A673 (cell line): ENCODE measurements around the gene JMJD6. TPM values are rescaled to one million over a fixed set of nuclear protein-coding genes. Genes with fewer than 3 reads are reported as not detected.
A peak's percentile ranks its signal among the peaks of the same experiment; 100 is the strongest.

Experiments
- BruUV-seq: library from RNA; stranded (reverse); fragments of 400-500 nt; replicated peaks from 2 replicates; lab custom pipeline; 2021; lab: Mats Ljungman, UMichigan
- CTCF ChIA-PET: fragments of 300-600 bp; sonication (Branson Sonifier 250); formaldehyde crosslinking; loops from one replicate; lab custom pipeline; 2022; ENCODE audit warnings: antibody characterized with exemption; lab: Charles Lee
- POLR2A ChIA-PET: fragments of 300-600 bp; sonication (Branson Sonifier 250); formaldehyde crosslinking; loops from one replicate; lab custom pipeline; 2022; ENCODE audit warnings: antibody characterized with exemption; ENCODE audit not compliant: low non-redundant PET; lab: Charles Lee
- DNase-seq: peaks from one replicate; pipeline ENCODE4 v3.0.0-alpha.2; 2015; ENCODE audit warnings: low spot score
- H3K27ac ChIP-seq: fragments of 200-600 bp; sonication (generic); 2 replicates; pipeline ENCODE4 v1.5.1; 2016; ENCODE audit warnings: mixed run types, low read depth, mild to moderate bottlenecking, mixed read lengths, antibody characterized with exemption, low read length; ENCODE audit not compliant: poor library complexity, severe bottlenecking
- H3K27me3 ChIP-seq: fragments of 200-600 bp; sonication (generic); replicated peaks from 2 replicates; pipeline ENCODE4 v1.6.1; 2017; ENCODE audit warnings: mixed run types, low read depth, mild to moderate bottlenecking, mixed read lengths, antibody characterized with exemption, low read length; ENCODE audit not compliant: insufficient read depth, poor library complexity
- H3K36me3 ChIP-seq: fragments of 200-600 bp; sonication (generic); 2 replicates; pipeline ENCODE4 v1.6.1; 2016; ENCODE audit warnings: mixed run types, mild to moderate bottlenecking, mixed read lengths, antibody characterized with exemption, low read length; ENCODE audit not compliant: insufficient read depth, poor library complexity, severe bottlenecking
- H3K4me1 ChIP-seq: fragments of 200-600 bp; sonication (generic); 2 replicates; pipeline ENCODE4 v1.6.1; 2017; ENCODE audit warnings: mixed run types, mild to moderate bottlenecking, mixed read lengths, antibody characterized with exemption, low read length; ENCODE audit not compliant: insufficient read depth, poor library complexity, severe bottlenecking
- H3K4me3 ChIP-seq: fragments of 200-600 bp; sonication (generic); 2 replicates; pipeline ENCODE4 v1.5.1; 2016; ENCODE audit warnings: low read depth, mixed run types, mild to moderate bottlenecking, mixed read lengths, low read length; ENCODE audit not compliant: poor library complexity, severe bottlenecking
- H3K9me3 ChIP-seq: fragments of 200-600 bp; sonication (generic); 2 replicates; pipeline ENCODE4 v1.6.1; 2016; ENCODE audit warnings: mixed run types, low read depth, mild to moderate bottlenecking, mixed read lengths, antibody characterized with exemption, low read length; ENCODE audit not compliant: poor library complexity, severe bottlenecking
- EZH2 ChIP-seq: fragments of 200-600 bp; sonication (generic); IDR thresholded peaks from 2 replicates; pipeline ENCODE4 v1.6.1; 2017; ENCODE audit warnings: borderline replicate concordance, low read depth, mild to moderate bottlenecking, mixed read lengths, antibody characterized with exemption, low read length; ENCODE audit not compliant: poor library complexity, severe bottlenecking
- intact Hi-C: fragments of 100-400 bp; cut with micrococcal nuclease; formaldehyde crosslinking; loops from one replicate; pipeline ENCODE4 v1.10.0; 2022; ENCODE audit not compliant: unreplicated experiment
- total RNA-seq: library from RNA; stranded (reverse); gene quantifications from 2 replicates; pipeline ENCODE4 v1.2.3, GENCODE V29; 2021
- TF ChIP-seq, protein P1 (sequence below): fragments of 300-800, 200-600 bp; sonication (generic); conservative IDR thresholded peaks from 2 replicates; pipeline ENCODE4 v1.5.1; 2017; ENCODE audit warnings: low read depth, mild to moderate bottlenecking, antibody characterized with exemption, low read length, moderate library complexity, mixed read lengths

The JMJD6 gene
- total RNA-seq, 1 experiment from 2014 or later: 77.6 TPM

DNA sequence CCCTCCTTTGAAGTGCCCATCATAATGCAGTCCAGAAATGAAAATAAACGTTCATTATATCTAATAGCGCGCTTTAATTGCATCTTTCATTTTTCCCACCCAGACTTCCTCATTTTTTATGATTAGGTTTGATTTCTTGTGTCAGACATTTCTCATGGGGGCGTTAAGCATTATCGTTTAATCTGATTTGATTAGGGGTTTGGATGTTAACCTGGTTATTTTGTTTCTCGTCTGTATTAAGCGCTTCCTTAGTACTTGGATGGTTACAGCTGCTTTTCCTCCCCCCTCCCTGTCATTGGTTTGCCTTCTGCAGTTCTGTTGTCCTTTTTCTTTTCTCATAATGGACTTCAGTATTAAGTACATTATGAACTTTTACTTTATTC lies 12.1 kb upstream of the JMJD6 start:
- peak overlapping the region; percentile 77 for H3K4me3 ChIP-seq
- ChIA-PET CTCF (no interaction called here), POLR2A (no interaction called here)
- H3K27me3 ChIP-seq: no peaks in the 10 kb centered on the region
- H3K36me3 ChIP-seq: peaks cover 29% of the 10 kb centered on the region
- H3K4me1 ChIP-seq: peaks cover 15% of the 10 kb centered on the region
- intact Hi-C loops: loop anchor here (2.0 kb wide), 1 partner anchor 52 kb away; no protein-coding TSS in a partner anchor
- peak overlapping the region; percentile 100 for H3K27ac ChIP-seq
- DNase-seq: no peak
- H3K9me3 ChIP-seq: no peaks in the 10 kb centered on the region
- TF ChIP-seq EZH2: no peak
- TF ChIP-seq, protein P1, sequence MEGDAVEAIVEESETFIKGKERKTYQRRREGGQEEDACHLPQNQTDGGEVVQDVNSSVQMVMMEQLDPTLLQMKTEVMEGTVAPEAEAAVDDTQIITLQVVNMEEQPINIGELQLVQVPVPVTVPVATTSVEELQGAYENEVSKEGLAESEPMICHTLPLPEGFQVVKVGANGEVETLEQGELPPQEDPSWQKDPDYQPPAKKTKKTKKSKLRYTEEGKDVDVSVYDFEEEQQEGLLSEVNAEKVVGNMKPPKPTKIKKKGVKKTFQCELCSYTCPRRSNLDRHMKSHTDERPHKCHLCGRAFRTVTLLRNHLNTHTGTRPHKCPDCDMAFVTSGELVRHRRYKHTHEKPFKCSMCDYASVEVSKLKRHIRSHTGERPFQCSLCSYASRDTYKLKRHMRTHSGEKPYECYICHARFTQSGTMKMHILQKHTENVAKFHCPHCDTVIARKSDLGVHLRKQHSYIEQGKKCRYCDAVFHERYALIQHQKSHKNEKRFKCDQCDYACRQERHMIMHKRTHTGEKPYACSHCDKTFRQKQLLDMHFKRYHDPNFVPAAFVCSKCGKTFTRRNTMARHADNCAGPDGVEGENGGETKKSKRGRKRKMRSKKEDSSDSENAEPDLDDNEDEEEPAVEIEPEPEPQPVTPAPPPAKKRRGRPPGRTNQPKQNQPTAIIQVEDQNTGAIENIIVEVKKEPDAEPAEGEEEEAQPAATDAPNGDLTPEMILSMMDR: no peak
- TSS peak; percentile 59 for BruUV-seq

DNA sequence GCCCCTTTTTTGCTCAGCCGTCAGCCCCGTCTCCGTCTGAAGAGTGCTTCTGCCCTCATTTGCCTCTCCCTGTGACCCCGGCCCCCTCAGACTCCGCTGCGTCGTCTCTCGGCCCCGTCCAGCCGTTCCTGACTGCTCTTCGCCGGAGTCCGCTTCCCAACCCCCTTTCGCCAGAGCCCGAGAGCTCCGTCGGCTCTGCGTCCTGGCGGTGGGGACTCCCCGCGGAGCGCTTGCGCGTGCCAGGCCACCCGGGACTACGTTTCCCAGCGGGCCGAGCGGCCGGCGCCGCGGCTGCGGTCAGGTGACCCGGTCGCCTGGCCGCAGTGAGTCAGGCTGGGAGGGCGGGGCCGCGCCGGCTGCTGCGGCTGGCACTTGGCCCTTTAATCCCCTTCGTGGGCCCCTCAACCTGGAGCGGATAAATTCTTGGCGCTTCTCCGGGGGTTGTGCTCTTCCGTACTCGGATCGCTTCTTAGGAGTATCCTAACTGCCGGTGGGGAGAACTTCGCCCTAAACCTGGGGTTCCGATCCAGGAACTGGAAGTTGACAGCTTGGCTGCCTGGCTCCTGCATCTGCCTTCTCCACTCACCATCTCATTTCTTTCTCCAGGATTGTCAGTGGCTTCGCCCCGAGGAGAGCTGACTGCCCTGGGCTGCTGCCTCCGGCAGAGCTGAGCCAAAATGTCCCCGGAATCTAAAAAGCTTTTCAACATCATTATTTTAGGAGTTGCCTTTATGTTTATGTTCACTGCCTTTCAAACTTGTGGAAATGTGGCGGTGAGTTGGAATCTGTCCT lies 11.5 kb upstream of the JMJD6 start, which contains the start of gene MFSD11:
MFSD11 (plus strand) TSS at position 444 of the 792 bp plus-strand sequence; CDS start at position 678, 234 bp downstream.
- TF ChIP-seq, protein P1: no peak
- no peak for TF ChIP-seq EZH2
- peak within 1 kb of the TSS; percentile 77 for H3K4me3 ChIP-seq
- peaks cover 20% of the 10 kb centered on the region for H3K4me1 ChIP-seq
- BruUV-seq: no TSS peak
- peak within 1 kb of the TSS; percentile 100 for H3K27ac ChIP-seq
- CTCF ChIA-PET: no interaction called here
- peak; percentile 94 for DNase-seq
- intact Hi-C loops: loop anchor here (2.0 kb wide), 1 partner anchor 53 kb away; no protein-coding TSS in a partner anchor
- peaks cover 35% of the 10 kb centered on the region for H3K36me3 ChIP-seq
- no peaks in the 10 kb centered on the region for H3K27me3 ChIP-seq
- H3K9me3 ChIP-seq: no peaks in the 10 kb centered on the region
- POLR2A ChIA-PET: interaction anchor here (0.7 kb wide), 1 partner anchor 1379 kb away, joined by 3 read pairs; no protein-coding TSS in a partner anchor

DNA sequence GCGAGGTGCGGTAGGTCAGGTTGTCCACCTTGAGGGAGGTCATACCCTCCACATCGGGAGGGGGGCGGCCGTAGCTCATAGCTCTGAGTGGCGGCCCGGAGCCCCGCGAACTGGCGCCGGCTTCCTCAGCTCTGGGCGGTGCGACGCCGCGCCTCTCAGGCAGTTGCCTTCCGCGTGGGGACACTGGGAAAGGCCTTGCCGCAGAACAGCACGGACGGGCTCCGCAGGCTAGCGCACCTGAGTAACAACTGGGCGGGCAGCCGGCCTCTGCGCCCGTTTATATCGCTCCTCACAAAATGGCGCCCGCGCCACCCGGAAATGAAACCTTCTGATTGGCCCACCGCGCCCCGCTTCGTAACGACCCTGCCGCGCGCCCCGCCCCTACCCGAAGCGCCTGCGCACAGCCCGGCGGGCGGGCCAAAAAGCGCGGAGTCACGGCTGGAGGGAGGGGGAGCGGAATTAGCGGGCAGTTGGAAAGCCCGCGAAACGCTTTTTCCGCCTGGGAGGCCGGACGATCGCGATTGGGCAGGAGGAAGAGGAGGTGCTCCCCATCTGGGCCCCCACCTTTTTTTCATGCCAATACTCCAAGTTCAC lies 10.8 kb upstream of the JMJD6 start, which contains the start of gene SRSF2:
SRSF2 (minus strand) TSS at position 250 of the 594 bp plus-strand sequence; CDS start at position 79, 171 bp downstream.
- no TSS peak for BruUV-seq
- POLR2A ChIA-PET: interaction anchor here (0.7 kb wide), 2 partner anchors 9 to 1378 kb away, joined by 3 read pairs; no protein-coding TSS in a partner anchor
- intact Hi-C loops: no loop called here
- CTCF ChIA-PET: no interaction called here
- peaks cover 42% of the 10 kb centered on the region for H3K36me3 ChIP-seq
- H3K9me3 ChIP-seq: no peaks in the 10 kb centered on the region
- H3K4me1 ChIP-seq: peaks cover 23% of the 10 kb centered on the region
- DNase-seq: peak; percentile 100
- peak within 1 kb of the TSS; percentile 77 for H3K4me3 ChIP-seq
- H3K27ac ChIP-seq: peak within 1 kb of the TSS; percentile 100
- no peak for TF ChIP-seq EZH2
- TF ChIP-seq, protein P1: no peak
- H3K27me3 ChIP-seq: no peaks in the 10 kb centered on the region
